ENCODE measurements around the gene PDCD10.

PDCD10 gene

DNA sequence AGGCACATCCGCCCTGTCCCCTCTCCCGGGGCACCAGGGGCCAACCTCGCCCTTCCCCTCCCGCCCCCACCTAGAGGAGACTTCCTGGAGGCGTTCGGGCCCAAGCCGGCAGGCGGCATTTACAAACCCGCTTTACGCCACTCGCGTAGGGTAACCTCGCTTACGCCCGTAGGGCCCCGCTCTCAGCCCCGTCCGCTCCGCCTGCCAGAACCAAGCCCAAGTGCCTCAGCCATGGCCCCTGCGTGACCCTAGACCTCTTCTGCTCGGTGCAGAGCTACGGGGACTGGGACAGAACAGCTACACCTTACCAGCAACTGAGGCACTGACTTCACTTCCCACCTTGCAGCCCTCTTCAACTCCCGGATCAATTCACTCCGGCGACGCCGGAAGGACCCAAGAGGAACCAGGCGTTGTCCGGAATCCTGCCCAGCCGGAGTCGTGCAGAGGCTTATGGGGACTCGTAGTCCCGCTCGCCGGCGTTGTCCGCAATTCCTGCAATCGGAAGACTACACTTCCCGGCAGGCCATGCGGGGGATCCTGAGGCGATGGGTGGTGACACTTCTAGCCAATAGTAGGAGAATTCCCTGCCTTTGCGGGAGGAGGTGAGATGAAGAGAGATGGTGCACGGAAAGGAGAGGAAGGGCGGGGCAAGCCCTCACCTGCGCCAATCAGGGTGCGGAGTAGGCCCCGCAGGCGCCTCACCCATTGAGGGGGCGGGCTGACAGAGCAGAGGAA, at the start of gene PDCD10:
Gene PDCD10, minus strand, starts transcription at position 395 of the 735 bp plus-strand sequence. CDS start 14,735 bp downstream, outside the sequence.
- Histone ChIP-seq H3K9me3 (ENCODE audit: insufficient read depth, low read length) (no peaks in the 10 kb centered on the region), H3K4me2 (ENCODE audit: low read length) (peak within 1 kb of the TSS; percentile 81), H4K20me1 (ENCODE audit: insufficient read depth, low read length) (peaks cover 25% of the 10 kb centered on the region), H3K36me3 (replicated peaks; ENCODE audit: low read depth, low read length) (peaks cover 2% of the 10 kb centered on the region), H3K27me3 (ENCODE audit: low read depth, low read length) (no peaks in the 10 kb centered on the region; the same call in 1 of the 2 replicates), H3K27ac (ENCODE audit: low read length) (peak within 1 kb of the TSS; percentile 81), H3K9ac (ENCODE audit: low read length) (peak within 1 kb of the TSS; percentile 83), H3K79me2 (ENCODE audit: low read length) (peaks cover 47% of the 10 kb centered on the region), H2AFZ (ENCODE audit: low read depth, low read length) (peak within 1 kb of the TSS; percentile 79), H3K4me1 (ENCODE audit: low read length) (peaks cover 18% of the 10 kb centered on the region), H3K4me3 (ENCODE audit: low read length) (peak within 1 kb of the TSS; percentile 85)
- TF ChIP-seq, protein P1, sequence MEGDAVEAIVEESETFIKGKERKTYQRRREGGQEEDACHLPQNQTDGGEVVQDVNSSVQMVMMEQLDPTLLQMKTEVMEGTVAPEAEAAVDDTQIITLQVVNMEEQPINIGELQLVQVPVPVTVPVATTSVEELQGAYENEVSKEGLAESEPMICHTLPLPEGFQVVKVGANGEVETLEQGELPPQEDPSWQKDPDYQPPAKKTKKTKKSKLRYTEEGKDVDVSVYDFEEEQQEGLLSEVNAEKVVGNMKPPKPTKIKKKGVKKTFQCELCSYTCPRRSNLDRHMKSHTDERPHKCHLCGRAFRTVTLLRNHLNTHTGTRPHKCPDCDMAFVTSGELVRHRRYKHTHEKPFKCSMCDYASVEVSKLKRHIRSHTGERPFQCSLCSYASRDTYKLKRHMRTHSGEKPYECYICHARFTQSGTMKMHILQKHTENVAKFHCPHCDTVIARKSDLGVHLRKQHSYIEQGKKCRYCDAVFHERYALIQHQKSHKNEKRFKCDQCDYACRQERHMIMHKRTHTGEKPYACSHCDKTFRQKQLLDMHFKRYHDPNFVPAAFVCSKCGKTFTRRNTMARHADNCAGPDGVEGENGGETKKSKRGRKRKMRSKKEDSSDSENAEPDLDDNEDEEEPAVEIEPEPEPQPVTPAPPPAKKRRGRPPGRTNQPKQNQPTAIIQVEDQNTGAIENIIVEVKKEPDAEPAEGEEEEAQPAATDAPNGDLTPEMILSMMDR (IDR thresholded peaks at IDR 0.05; ENCODE audit: low read depth, low read length), result no peak
- no peak for TF ChIP-seq EZH2phosphoT487 (IDR thresholded peaks at IDR 0.05; ENCODE audit: low read depth)

DNA sequence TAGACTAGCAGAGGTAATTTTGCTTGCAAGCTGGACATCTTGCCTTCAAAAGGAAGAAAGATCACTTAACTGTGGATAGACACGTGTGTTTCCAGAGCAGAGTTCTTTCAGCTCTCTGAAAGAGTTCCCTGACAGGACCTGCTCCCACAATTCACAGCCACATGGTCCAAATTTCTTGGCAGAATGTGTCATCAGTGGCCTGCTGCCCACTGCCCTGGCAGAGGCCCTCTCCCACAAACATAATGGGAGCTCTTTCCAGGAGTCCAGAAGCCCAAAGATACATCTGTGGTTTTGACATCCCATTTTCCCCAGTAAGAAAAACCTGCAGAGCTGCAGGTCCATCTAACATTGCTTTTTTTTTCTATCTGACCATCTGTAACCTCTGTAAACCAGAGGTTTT, 49.1 kb upstream of the PDCD10 start:
- Histone ChIP-seq H2AFZ (ENCODE audit: low read depth, low read length) (no peak overlapping the region), H3K79me2 (ENCODE audit: low read length) (no peaks in the 10 kb centered on the region), H3K4me3 (ENCODE audit: low read length) (no peak overlapping the region), H3K9me3 (ENCODE audit: insufficient read depth, low read length) (no peaks in the 10 kb centered on the region), H3K4me1 (ENCODE audit: low read length) (no peaks in the 10 kb centered on the region), H4K20me1 (ENCODE audit: insufficient read depth, low read length) (no peaks in the 10 kb centered on the region), H3K36me3 (replicated peaks; ENCODE audit: low read depth, low read length) (no peaks in the 10 kb centered on the region), H3K27me3 (ENCODE audit: low read depth, low read length) (no peaks in the 10 kb centered on the region), H3K27ac (ENCODE audit: low read length) (no peak overlapping the region), H3K4me2 (ENCODE audit: low read length) (no peak overlapping the region), H3K9ac (ENCODE audit: low read length) (no peak overlapping the region)
- no peak for TF ChIP-seq EZH2phosphoT487 (IDR thresholded peaks at IDR 0.05; ENCODE audit: low read depth)
- TF ChIP-seq, protein P1 (IDR thresholded peaks at IDR 0.05; ENCODE audit: low read depth, low read length), result no peak

DNA sequence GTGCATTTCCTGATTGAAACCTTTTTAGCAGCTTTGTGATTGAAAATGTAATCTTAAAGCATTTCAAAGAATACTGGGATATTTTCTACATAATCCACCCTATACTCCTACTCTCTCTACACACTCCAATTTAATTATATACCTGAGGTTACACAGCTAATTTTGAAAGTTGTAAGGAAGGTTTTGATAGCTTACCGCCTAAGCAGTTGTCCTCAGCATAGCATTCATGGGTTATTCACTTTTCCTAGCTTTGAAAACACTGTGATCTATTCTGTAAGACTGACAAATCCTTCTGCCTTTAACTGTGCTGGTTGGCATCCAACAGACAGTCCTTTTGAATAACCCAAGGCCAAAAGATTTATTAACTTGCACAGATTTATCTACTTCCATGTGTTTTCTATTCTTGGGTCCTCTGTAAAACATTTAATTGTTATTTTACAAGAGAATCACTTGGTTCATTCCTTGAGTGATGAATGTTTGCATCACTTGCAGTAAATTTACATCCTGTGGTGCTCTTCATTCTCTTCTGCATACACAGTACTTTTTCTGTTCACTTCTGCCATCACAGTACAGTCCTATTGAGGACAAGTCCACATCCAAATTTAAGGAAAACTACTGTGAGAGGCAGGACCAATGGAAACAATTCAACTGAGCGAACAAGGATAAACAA, 45.7 kb upstream of the PDCD10 start:
- no peak overlapping the region for H3K4me2 ChIP-seq (ENCODE audit: low read length)
- no peak for TF ChIP-seq EZH2phosphoT487 (IDR thresholded peaks at IDR 0.05; ENCODE audit: low read depth)
- TF ChIP-seq, protein P1 (IDR thresholded peaks at IDR 0.05; ENCODE audit: low read depth, low read length), result no peak

DNA sequence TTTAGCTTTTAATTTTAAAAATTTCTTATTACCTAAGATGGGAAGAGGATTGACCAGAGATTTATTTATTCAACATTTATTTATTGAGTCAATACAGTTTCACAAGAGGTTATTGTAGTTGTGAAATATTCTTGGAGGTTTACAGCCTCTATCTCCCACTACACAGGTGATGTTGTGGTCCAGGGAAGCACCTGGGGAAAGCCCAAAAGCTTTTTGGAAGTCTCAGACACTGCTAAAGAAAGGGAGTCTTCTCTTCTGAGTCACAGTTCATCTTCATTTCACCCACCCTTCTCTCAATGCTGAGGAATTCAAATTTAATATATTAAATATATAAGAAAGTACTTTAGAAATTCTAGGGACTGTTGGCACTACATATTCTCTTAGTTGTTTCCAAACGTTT, 42.7 kb upstream of the PDCD10 start:
- H3K4me3 ChIP-seq (ENCODE audit: low read length), result no peak overlapping the region
- H3K9ac ChIP-seq (ENCODE audit: low read length), result no peak overlapping the region
- H3K4me2 ChIP-seq (ENCODE audit: low read length), result no peak overlapping the region
- no peak overlapping the region for H3K27ac ChIP-seq (ENCODE audit: low read length)
- H3K79me2 ChIP-seq (ENCODE audit: low read length), result no peaks in the 10 kb centered on the region
- H3K27me3 ChIP-seq (ENCODE audit: low read depth, low read length), result no peaks in the 10 kb centered on the region
- no peak overlapping the region for H2AFZ ChIP-seq (ENCODE audit: low read depth, low read length)
- TF ChIP-seq, protein P1 (IDR thresholded peaks at IDR 0.05; ENCODE audit: low read depth, low read length), result no peak
- no peak for TF ChIP-seq EZH2phosphoT487 (IDR thresholded peaks at IDR 0.05; ENCODE audit: low read depth)
- H4K20me1 ChIP-seq (ENCODE audit: insufficient read depth, low read length), result no peaks in the 10 kb centered on the region
- H3K9me3 ChIP-seq (ENCODE audit: insufficient read depth, low read length), result no peaks in the 10 kb centered on the region
- no peaks in the 10 kb centered on the region for H3K36me3 ChIP-seq (replicated peaks; ENCODE audit: low read depth, low read length)
- H3K4me1 ChIP-seq (ENCODE audit: low read length), result no peaks in the 10 kb centered on the region

More for the DNA sequence above, 45.7 kb upstream of the PDCD10 start:
- Histone ChIP-seq H3K4me1 (ENCODE audit: low read length) (no peaks in the 10 kb centered on the region), H3K79me2 (ENCODE audit: low read length) (no peaks in the 10 kb centered on the region), H3K9me3 (ENCODE audit: insufficient read depth, low read length) (no peaks in the 10 kb centered on the region), H3K4me3 (ENCODE audit: low read length) (no peak overlapping the region), H3K9ac (ENCODE audit: low read length) (no peak overlapping the region), H4K20me1 (ENCODE audit: insufficient read depth, low read length) (no peaks in the 10 kb centered on the region), H3K27ac (ENCODE audit: low read length) (no peak overlapping the region), H3K36me3 (replicated peaks; ENCODE audit: low read depth, low read length) (no peaks in the 10 kb centered on the region), H3K27me3 (ENCODE audit: low read depth, low read length) (no peaks in the 10 kb centered on the region), H2AFZ (ENCODE audit: low read depth, low read length) (no peak overlapping the region)
